Caco-2 (cell line): ENCODE data around the gene RBM46. TPM values are rescaled to one million over a fixed set of nuclear protein-coding genes. Genes with fewer than 3 reads are reported as not detected.

ENCODE experiments used
- BruUV-seq: library from RNA; stranded (reverse); fragments of 400-500 nt; replicated peaks from 2 replicates; lab custom pipeline; 2021; lab: Mats Ljungman, UMichigan
- CTCF ChIA-PET: fragments of 300-600 bp; sonication (Branson Sonifier 250); formaldehyde crosslinking; loops from one replicate; lab custom pipeline; 2022; ENCODE audit warnings: antibody characterized with exemption; lab: Charles Lee
- POLR2A ChIA-PET: fragments of 300-600 bp; sonication (Branson Sonifier 250); formaldehyde crosslinking; loops from one replicate; lab custom pipeline; 2022; ENCODE audit warnings: antibody characterized with exemption; lab: Charles Lee
- DNase-seq, 2 experiments: peaks; one replicate each; pipeline versions ENCODE4 v3.0.0 to v3.0.0-alpha.2; 2020 to 2022
- H3K27me3 ChIP-seq: replicated peaks from 2 replicates; pipeline ENCODE4 v1.6.0; 2011; ENCODE audit warnings: low read length; ENCODE audit not compliant: control insufficient read depth, insufficient read depth
- H3K36me3 ChIP-seq: 2 replicates; pipeline ENCODE4 v1.5.1; 2011; ENCODE audit warnings: low read length; ENCODE audit not compliant: control insufficient read depth, insufficient read depth
- H3K4me1 ChIP-seq: fragments of 250-450 bp; sonication (Bioruptor Pico); 2 replicates; pipeline ENCODE4 v1.5.1; 2020; ENCODE audit warnings: mild to moderate bottlenecking
- H3K4me3 ChIP-seq: 2 replicates; pipeline ENCODE4 v1.5.1; 2011; ENCODE audit warnings: low read depth, mild to moderate bottlenecking, control low read depth, low read length
- H3K9me3 ChIP-seq: fragments of 250-450 bp; sonication (Bioruptor Pico); 2 replicates; pipeline ENCODE4 v1.5.1; 2020; ENCODE audit warnings: mild to moderate bottlenecking, moderate library complexity
- H3K27ac Mint-ChIP-seq: one replicate; pipeline ENCODE4 v1.8.0; 2022; ENCODE audit warnings: mixed read lengths; ENCODE audit not compliant: unreplicated experiment
- H3K27me3 Mint-ChIP-seq: one replicate; pipeline ENCODE4 v1.8.0; 2022; ENCODE audit warnings: mixed read lengths; ENCODE audit not compliant: insufficient read depth, unreplicated experiment
- H3K36me3 Mint-ChIP-seq: one replicate; pipeline ENCODE4 v1.8.0; 2022; ENCODE audit warnings: mild to moderate bottlenecking, mixed read lengths; ENCODE audit not compliant: insufficient read depth, unreplicated experiment
- H3K4me1 Mint-ChIP-seq: one replicate; pipeline ENCODE4 v1.8.0; 2022; ENCODE audit warnings: low read depth, mixed read lengths; ENCODE audit not compliant: unreplicated experiment
- H3K4me3 Mint-ChIP-seq: one replicate; pipeline ENCODE4 v1.8.0; 2022; ENCODE audit warnings: mild to moderate bottlenecking, moderate library complexity, mixed read lengths; ENCODE audit not compliant: unreplicated experiment
- H3K9me3 Mint-ChIP-seq: one replicate; pipeline ENCODE4 v1.8.0; 2022; ENCODE audit warnings: mixed read lengths; ENCODE audit not compliant: unreplicated experiment
- CTCF ChIP-seq, 2 experiments: fragments of 200-600 bp in 1 of 2; IDR thresholded peaks; 1 replicate in 1 of 2; 2 replicates in 1 of 2; pipeline versions ENCODE4 v1.5.1 to v1.8.0; 2011 to 2022; ENCODE audit warnings: antibody characterized with exemption in 1 of 2, control low read depth in 1 of 2, inconsistent platforms in 1 of 2, low read depth in 1 of 2, low read length in 1 of 2, mild to moderate bottlenecking in 1 of 2, moderate library complexity in 1 of 2; ENCODE audit not compliant: insufficient read depth in 1 of 2, severe bottlenecking in 1 of 2, unreplicated experiment in 1 of 2
- intact Hi-C: fragments of 100-400 bp; cut with micrococcal nuclease; formaldehyde crosslinking; loops from one replicate; pipeline ENCODE4 v1.10.0; 2022; ENCODE audit not compliant: unreplicated experiment
- total RNA-seq: library from RNA; stranded (reverse); gene quantifications from 2 replicates; pipeline ENCODE4 v1.2.3, GENCODE V29; 2022

The RBM46 gene
- total RNA-seq, 1 experiment from 2014 or later, result not detected

GRCh38 chr4:154838694-154839093 lies 57.6 kb downstream of the RBM46 start:
- Mint-ChIP-seq H3K27me3 (peaks cover 3% of the 10 kb centered on the region), H3K9me3 (peaks cover 37% of the 10 kb centered on the region), H3K4me3 (no peak overlapping the region), H3K4me1 (peaks cover 11% of the 10 kb centered on the region), H3K27ac (no peak overlapping the region), H3K36me3 (no peaks in the 10 kb centered on the region)
- Histone ChIP-seq H3K27me3 (no peaks in the 10 kb centered on the region), H3K36me3 (no peaks in the 10 kb centered on the region; the same call in 1 of the 2 replicates), H3K4me3 (no peak overlapping the region), H3K9me3 (peaks cover 19% of the 10 kb centered on the region; the same call in 1 of the 2 replicates), H3K4me1 (peaks cover 8% of the 10 kb centered on the region; the same call in 1 of the 2 replicates)
- TF ChIP-seq CTCF (IDR thresholded peaks at IDR 0.05; ENCODE audit: insufficient read depth in 1 of 2, low read depth in 1 of 2, low read length in 1 of 2, severe bottlenecking in 1 of 2, unreplicated experiment in 1 of 2), result no peak
- no peak for DNase-seq
- ChIA-PET POLR2A (no interaction called here), CTCF (no interaction called here)
- BruUV-seq, result no TSS peak
- intact Hi-C loops, result no loop called here

DNA sequence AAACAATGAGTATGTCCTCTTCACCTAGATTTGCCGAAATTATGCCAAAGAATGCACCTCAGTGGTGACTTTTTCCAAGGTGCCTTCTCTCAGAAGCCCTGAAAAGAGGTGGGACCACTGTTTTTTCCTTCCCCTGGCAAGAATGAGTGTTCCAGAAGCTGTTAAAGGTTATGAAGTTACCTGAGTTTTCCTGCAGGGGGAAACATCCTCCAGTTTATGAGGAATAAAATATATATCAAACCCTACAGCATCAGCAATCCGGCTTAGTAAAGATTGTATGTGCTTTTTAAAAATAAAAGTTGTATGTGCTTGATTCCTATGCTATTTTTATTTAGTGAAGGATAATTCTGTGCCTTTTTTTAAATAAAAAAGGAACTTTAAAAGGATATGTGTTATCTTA lies 73.3 kb downstream of the RBM46 start:
- peaks cover 2% of the 10 kb centered on the region for H3K27me3 Mint-ChIP-seq
- ChIA-PET CTCF (interaction anchor here (1.0 kb wide), 1 partner anchor 57 kb away, joined by 4 read pairs; no protein-coding TSS in a partner anchor), POLR2A (no interaction called here)
- H3K4me1 Mint-ChIP-seq, result no peaks in the 10 kb centered on the region
- no peaks in the 10 kb centered on the region for H3K36me3 ChIP-seq
- H3K9me3 Mint-ChIP-seq, result no peaks in the 10 kb centered on the region
- no peaks in the 10 kb centered on the region for H3K36me3 Mint-ChIP-seq
- no peak overlapping the region for H3K27ac Mint-ChIP-seq
- no peaks in the 10 kb centered on the region for H3K9me3 ChIP-seq
- intact Hi-C loops, result loop anchor here (1.0 kb wide), 2 partner anchors 74 to 500 kb away; no protein-coding TSS in a partner anchor
- H3K4me3 ChIP-seq, result no peak overlapping the region
- BruUV-seq, result no TSS peak
- no peaks in the 10 kb centered on the region for H3K4me1 ChIP-seq
- no peak for DNase-seq
- H3K4me3 Mint-ChIP-seq, result no peak overlapping the region
- no peaks in the 10 kb centered on the region for H3K27me3 ChIP-seq
- peak in 1 of 2 experiments; percentile 6 for TF ChIP-seq CTCF (IDR thresholded peaks at IDR 0.05; ENCODE audit: insufficient read depth in 1 of 2, low read depth in 1 of 2, low read length in 1 of 2, severe bottlenecking in 1 of 2, unreplicated experiment in 1 of 2)

GRCh38 chr4:154858166-154858565 lies 77.1 kb downstream of the RBM46 start:
- no TSS peak for BruUV-seq
- Histone ChIP-seq H3K9me3 (no peaks in the 10 kb centered on the region), H3K36me3 (no peaks in the 10 kb centered on the region), H3K4me1 (no peaks in the 10 kb centered on the region), H3K4me3 (no peak overlapping the region), H3K27me3 (no peaks in the 10 kb centered on the region)
- Mint-ChIP-seq H3K9me3 (peaks cover 4% of the 10 kb centered on the region), H3K4me3 (no peak overlapping the region), H3K27me3 (no peaks in the 10 kb centered on the region), H3K36me3 (no peaks in the 10 kb centered on the region), H3K4me1 (no peaks in the 10 kb centered on the region), H3K27ac (no peak overlapping the region)
- no peak for DNase-seq
- CTCF ChIA-PET, result interaction anchor here (0.5 to 0.6 kb wide), 2 partner anchors 56 to 76 kb away, joined by 3 read pairs; no protein-coding TSS in a partner anchor
- intact Hi-C loops, result no loop called here
- no peak for TF ChIP-seq CTCF (IDR thresholded peaks at IDR 0.05; ENCODE audit: insufficient read depth in 1 of 2, low read depth in 1 of 2, low read length in 1 of 2, severe bottlenecking in 1 of 2, unreplicated experiment in 1 of 2)
- POLR2A ChIA-PET, result no interaction called here
